Measurements from ENCODE around the gene CPPED1. TPM values are rescaled to one million over a fixed set of nuclear protein-coding genes. Genes with fewer than 3 reads are reported as not detected.

Gene CPPED1
- total RNA-seq, 1 donor from 2014 or later = 9.7 TPM

DNA sequence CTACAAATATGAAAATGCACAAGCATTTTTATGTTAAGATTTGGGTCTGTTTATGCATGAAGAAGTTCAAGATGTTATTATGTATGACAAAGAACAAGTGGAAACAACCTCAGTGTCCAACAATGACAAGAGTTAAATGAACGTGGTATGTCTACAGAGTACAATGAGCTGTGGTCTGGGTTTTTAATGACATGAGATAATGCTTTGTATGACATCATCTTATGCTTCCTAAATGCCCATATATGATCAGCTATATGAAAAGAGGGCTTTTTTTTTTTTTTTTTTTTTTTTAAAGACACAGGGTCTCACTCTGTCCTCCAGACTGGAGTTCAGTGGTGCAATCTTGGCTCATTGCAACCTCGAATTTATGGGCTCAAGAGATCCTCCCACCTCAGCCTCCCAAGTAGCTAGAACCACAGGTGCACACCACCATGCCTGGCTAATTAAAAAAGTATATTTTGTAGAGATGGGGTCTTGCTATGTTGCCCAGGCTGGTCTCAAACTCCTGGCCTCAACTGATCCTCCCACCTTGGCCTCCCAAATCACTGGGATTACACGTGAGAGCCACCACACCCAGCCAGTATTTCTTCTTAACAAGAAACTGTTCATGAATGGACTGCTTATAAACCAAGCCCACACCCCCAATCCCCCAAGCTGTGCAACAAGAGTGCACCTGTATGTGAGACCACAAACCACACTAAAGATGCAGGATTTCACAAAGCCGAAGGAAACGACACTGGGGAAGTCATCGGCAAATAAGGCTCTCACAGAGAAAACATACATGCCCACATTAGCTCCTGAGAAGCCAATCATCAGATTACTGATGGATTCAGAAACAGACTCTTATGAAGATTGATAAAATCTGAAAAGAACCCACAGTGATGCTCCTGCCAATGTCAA, 114.5 kb downstream of the CPPED1 start:
- Histone ChIP-seq H3K9ac (no peak overlapping the region), H3K79me2 (ENCODE audit: low read depth) (no peaks in the 10 kb centered on the region), H3F3A (ENCODE audit: low read depth) (no peaks in the 10 kb centered on the region), H3K27ac (no peak overlapping the region), H3K36me3 (no peaks in the 10 kb centered on the region), H3K4me1 (no peaks in the 10 kb centered on the region), H3K4me2 (no peak overlapping the region), H3K9me3 (ENCODE audit: low read depth) (no peaks in the 10 kb centered on the region), H3K4me3 (no peak overlapping the region), H2AFZ (replicated peaks) (no peak overlapping the region), H4K20me1 (ENCODE audit: low read depth) (no peaks in the 10 kb centered on the region), H3K27me3 (no peaks in the 10 kb centered on the region)
- Mint-ChIP-seq H3K4me1 (no peaks in the 10 kb centered on the region), H3K4me3 (no peak overlapping the region), H3K36me3 (peaks cover 2% of the 10 kb centered on the region), H3K9me3 (no peaks in the 10 kb centered on the region), H3K27ac (no peak overlapping the region), H3K27me3 (ENCODE audit: insufficient read depth, low read depth) (peaks cover 2% of the 10 kb centered on the region)
- DNase-seq (ENCODE audit: low spot score) = no peak
- TF ChIP-seq EZH2phosphoT487 (IDR thresholded peaks at IDR 0.05) (no peak), EZH2 (IDR thresholded peaks at IDR 0.05) (no peak)
- TF ChIP-seq, protein P1, sequence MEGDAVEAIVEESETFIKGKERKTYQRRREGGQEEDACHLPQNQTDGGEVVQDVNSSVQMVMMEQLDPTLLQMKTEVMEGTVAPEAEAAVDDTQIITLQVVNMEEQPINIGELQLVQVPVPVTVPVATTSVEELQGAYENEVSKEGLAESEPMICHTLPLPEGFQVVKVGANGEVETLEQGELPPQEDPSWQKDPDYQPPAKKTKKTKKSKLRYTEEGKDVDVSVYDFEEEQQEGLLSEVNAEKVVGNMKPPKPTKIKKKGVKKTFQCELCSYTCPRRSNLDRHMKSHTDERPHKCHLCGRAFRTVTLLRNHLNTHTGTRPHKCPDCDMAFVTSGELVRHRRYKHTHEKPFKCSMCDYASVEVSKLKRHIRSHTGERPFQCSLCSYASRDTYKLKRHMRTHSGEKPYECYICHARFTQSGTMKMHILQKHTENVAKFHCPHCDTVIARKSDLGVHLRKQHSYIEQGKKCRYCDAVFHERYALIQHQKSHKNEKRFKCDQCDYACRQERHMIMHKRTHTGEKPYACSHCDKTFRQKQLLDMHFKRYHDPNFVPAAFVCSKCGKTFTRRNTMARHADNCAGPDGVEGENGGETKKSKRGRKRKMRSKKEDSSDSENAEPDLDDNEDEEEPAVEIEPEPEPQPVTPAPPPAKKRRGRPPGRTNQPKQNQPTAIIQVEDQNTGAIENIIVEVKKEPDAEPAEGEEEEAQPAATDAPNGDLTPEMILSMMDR (IDR thresholded peaks at IDR 0.05) = no peak

GRCh38 chr16:12685806-12686205, 117.9 kb downstream of the CPPED1 start:
- Histone ChIP-seq H3K79me2 (ENCODE audit: low read depth) (no peaks in the 10 kb centered on the region), H2AFZ (replicated peaks) (no peak overlapping the region), H3K9ac (no peak overlapping the region), H4K20me1 (ENCODE audit: low read depth) (no peaks in the 10 kb centered on the region), H3K4me1 (no peaks in the 10 kb centered on the region), H3F3A (ENCODE audit: low read depth) (no peaks in the 10 kb centered on the region), H3K27ac (no peak overlapping the region), H3K4me2 (no peak overlapping the region), H3K9me3 (ENCODE audit: low read depth) (no peaks in the 10 kb centered on the region), H3K27me3 (no peaks in the 10 kb centered on the region), H3K36me3 (no peaks in the 10 kb centered on the region), H3K4me3 (no peak overlapping the region)
- peaks cover 3% of the 10 kb centered on the region for H3K27me3 Mint-ChIP-seq (ENCODE audit: insufficient read depth, low read depth)
- H3K27ac Mint-ChIP-seq = no peak overlapping the region
- no peaks in the 10 kb centered on the region for H3K9me3 Mint-ChIP-seq
- DNase-seq (ENCODE audit: low spot score) = no peak
- TF ChIP-seq, protein P1 (IDR thresholded peaks at IDR 0.05) = no peak
- no peak for TF ChIP-seq EZH2phosphoT487 (IDR thresholded peaks at IDR 0.05)
- TF ChIP-seq EZH2 (IDR thresholded peaks at IDR 0.05) = no peak
- peaks cover 2% of the 10 kb centered on the region for H3K36me3 Mint-ChIP-seq
- no peak overlapping the region for H3K4me3 Mint-ChIP-seq
- H3K4me1 Mint-ChIP-seq = no peaks in the 10 kb centered on the region

DNA sequence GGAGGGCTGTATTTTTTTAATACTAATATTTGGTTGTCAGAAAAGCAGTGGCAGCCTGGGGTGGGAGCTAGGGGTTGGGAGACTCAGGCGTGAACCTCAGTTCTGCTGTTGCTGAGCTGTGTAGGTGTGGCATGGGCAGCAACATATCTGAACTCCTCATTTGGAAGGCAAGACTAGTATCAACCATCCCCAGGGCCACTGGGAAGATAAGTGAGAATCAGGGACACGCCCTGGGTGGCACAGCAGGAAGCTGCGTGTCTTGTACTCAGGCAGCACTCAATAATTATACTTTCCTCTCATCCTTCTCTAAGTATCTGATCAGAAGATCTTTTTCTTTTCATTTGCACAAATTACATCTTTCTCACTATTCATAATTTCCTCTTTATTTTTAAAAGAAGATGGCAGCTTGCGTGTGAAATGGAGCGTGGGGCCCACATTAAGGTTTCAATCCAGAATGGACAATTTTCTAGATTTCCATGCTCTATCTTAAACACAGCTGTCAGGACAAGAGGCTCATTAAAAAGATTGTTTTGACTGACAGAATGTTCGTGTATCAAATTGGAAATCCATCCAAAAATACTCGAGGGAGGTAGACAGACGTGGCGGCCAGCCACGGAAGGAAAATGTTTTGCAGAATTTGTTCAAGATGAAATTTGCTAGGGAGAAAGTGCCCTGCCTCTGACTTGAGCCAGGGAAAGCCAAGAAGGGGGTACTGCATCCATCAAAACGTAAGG, 121.1 kb downstream of the CPPED1 start:
- peaks cover 11% of the 10 kb centered on the region for H3K4me1 ChIP-seq
- Mint-ChIP-seq H3K4me1 (no peaks in the 10 kb centered on the region), H3K9me3 (peaks cover 7% of the 10 kb centered on the region), H3K36me3 (no peaks in the 10 kb centered on the region), H3K27me3 (ENCODE audit: insufficient read depth, low read depth) (peaks cover 4% of the 10 kb centered on the region), H3K27ac (no peak overlapping the region), H3K4me3 (no peak overlapping the region)
- no peak overlapping the region for H3K4me3 ChIP-seq
- no peak overlapping the region for H3K27ac ChIP-seq
- TF ChIP-seq EZH2 (IDR thresholded peaks at IDR 0.05) = no peak
- TF ChIP-seq EZH2phosphoT487 (IDR thresholded peaks at IDR 0.05) = no peak
- TF ChIP-seq, protein P1 (IDR thresholded peaks at IDR 0.05) = no peak
- H3K36me3 ChIP-seq = no peaks in the 10 kb centered on the region
- no peaks in the 10 kb centered on the region for H3K79me2 ChIP-seq (ENCODE audit: low read depth)
- H4K20me1 ChIP-seq (ENCODE audit: low read depth) = no peaks in the 10 kb centered on the region
- no peak overlapping the region for H3K9ac ChIP-seq
- no peak for DNase-seq (ENCODE audit: low spot score)
- no peaks in the 10 kb centered on the region for H3F3A ChIP-seq (ENCODE audit: low read depth)
- no peaks in the 10 kb centered on the region for H3K9me3 ChIP-seq (ENCODE audit: low read depth)
- H2AFZ ChIP-seq (replicated peaks) = no peak overlapping the region
- no peaks in the 10 kb centered on the region for H3K27me3 ChIP-seq
- H3K4me2 ChIP-seq = no peak overlapping the region
